Right lung (tissue), 5 donors: Measurements from ENCODE around the gene PRSS8. TPM values are rescaled to one million over a fixed set of nuclear protein-coding genes. Genes with fewer than 3 reads are reported as not detected.

Experiments used
- DNase-seq, 2 donors: peaks; one replicate each; pipeline ENCODE4 v3.0.0-alpha.2; 2013
- polyA plus RNA-seq, 5 donors: library from polyadenylated mRNA; unstranded; fragments of 120-200 nt; gene quantifications; one replicate each; pipeline versions ENCODE4 v1.2.1 to v1.2.3, GENCODE V29; 2013; ENCODE audit warnings: inconsistent platforms in 1 of 5, low replicate concordance in 1 of 5; ENCODE audit not compliant: insufficient read length in 5 of 5, insufficient read depth in 1 of 5

The PRSS8 gene
- polyA plus RNA-seq, 5 donors = 84.0 to 149 (median 119) TPM

- DNase-seq = no peak
Observed at GRCh38 chr16:31083081-31083480, 52.4 kb downstream of the PRSS8 start.

GRCh38 chr16:31082368-31083045, 53.0 kb downstream of the PRSS8 start:
- DNase-seq = no peak

Other genes starting within 250 kb of the PRSS8 start
- 10 to 100 TPM; 37.5 to 61.4 (median 43.5) TPM for gene BCL7C, start 241.7 kb downstream of the PRSS8 start, polyA plus RNA-seq
- 10 to 100 TPM in 3 of 5 donors, 1 to 10 TPM in 2; 7.8 to 12.5 (median 10.2) TPM for gene CTF1, start 239.1 kb downstream of the PRSS8 start, polyA plus RNA-seq
- 10 to 100 TPM; 13.9 to 29.4 (median 18.1) TPM for gene FBXL19, start 212.2 kb downstream of the PRSS8 start, polyA plus RNA-seq
- 10 to 100 TPM; 16.0 to 21.9 (median 19.8) TPM for gene ORAI3, start 186.7 kb downstream of the PRSS8 start, polyA plus RNA-seq
- 10 to 100 TPM; 11.5 to 19.7 (median 13.0) TPM for gene SETD1A, start 178.0 kb downstream of the PRSS8 start, polyA plus RNA-seq
- 1 to 10 TPM; 3.3 to 6.4 (median 4.5) TPM for gene HSD3B7, start 150.5 kb downstream of the PRSS8 start, polyA plus RNA-seq
- under 1 TPM; 0.37 to 0.70 (median 0.43) TPM for gene STX1B, start 125.1 kb downstream of the PRSS8 start, polyA plus RNA-seq
- 10 to 100 TPM; 33.7 to 48.4 (median 40.5) TPM for gene STX4, start 102.2 kb downstream of the PRSS8 start, polyA plus RNA-seq
- 1 to 10 TPM; 3.6 to 8.1 (median 4.6) TPM for gene ZNF668, start 61.5 kb downstream of the PRSS8 start, polyA plus RNA-seq
- 10 to 100 TPM in 4 of 5 donors, 1 to 10 TPM in 1; 9.7 to 13.8 (median 12.7) TPM for gene ZNF646, start 61.3 kb downstream of the PRSS8 start, polyA plus RNA-seq
- 1 to 10 TPM; 1.1 to 2.1 (median 1.9) TPM for gene PRSS53, start 46.8 kb downstream of the PRSS8 start, polyA plus RNA-seq
- 10 to 100 TPM; 61.7 to 78.7 (median 69.5) TPM for gene VKORC1, start 40.9 kb downstream of the PRSS8 start, polyA plus RNA-seq
- 10 to 100 TPM; 27.8 to 42.2 (median 36.7) TPM for gene BCKDK, start 27.3 kb downstream of the PRSS8 start, polyA plus RNA-seq
- gene KAT8, start 18.1 kb downstream of the PRSS8 start, polyA plus RNA-seq = 10 to 100 TPM; 55.8 to 73.0 (median 67.2) TPM
- 1 to 10 TPM; 1.6 to 3.4 (median 2.2) TPM for gene PRSS36, start 14.3 kb upstream of the PRSS8 start, polyA plus RNA-seq
- gene FUS, start 44.4 kb upstream of the PRSS8 start, polyA plus RNA-seq = 100 to 1,000 TPM; 673 to 814 (median 691) TPM
- 10 to 100 TPM; 12.7 to 27.8 (median 14.0) TPM for gene PYCARD, start 67.0 kb upstream of the PRSS8 start, polyA plus RNA-seq
- 1 to 10 TPM in 1 of 5 donors, under 1 TPM in 4; 0.13 to 2.5 (median 0.15) TPM for gene TRIM72, start 78.4 kb upstream of the PRSS8 start, polyA plus RNA-seq
- gene PYDC1, start 81.4 kb upstream of the PRSS8 start, polyA plus RNA-seq = not detected
- 1 to 10 TPM; 1.9 to 4.2 (median 3.1) TPM for gene ITGAM, start 124.2 kb upstream of the PRSS8 start, polyA plus RNA-seq
- gene ITGAX, start 219.4 kb upstream of the PRSS8 start, polyA plus RNA-seq = 1 to 10 TPM in 4 of 5 donors, under 1 TPM in 1; 0.90 to 1.9 (median 1.4) TPM